H1 (cell line): Measurements from ENCODE around the gene CASQ2. TPM values are rescaled to one million over a fixed set of nuclear protein-coding genes. Genes with fewer than 3 reads are reported as not detected.

Experiments
- BACH1 ChIP-seq: IDR thresholded peaks from 2 replicates; pipeline ENCODE4 v1.6.1; 2012; ENCODE audit warnings: low read length, improper control_type of control experiment
- BCL11A ChIP-seq, 2 experiments: IDR thresholded peaks; one replicate each; pipeline ENCODE4 v1.6.1; 2011; ENCODE audit warnings: low read depth in 2 of 2, low read length in 2 of 2, mild to moderate bottlenecking in 2 of 2
- CREB1 ChIP-seq: IDR thresholded peaks from 2 replicates; pipeline ENCODE4 v1.6.1; 2012; ENCODE audit warnings: inconsistent platforms
- GABPA ChIP-seq: IDR thresholded peaks from 2 replicates; pipeline ENCODE4 v1.6.1; 2011; ENCODE audit warnings: mild to moderate bottlenecking, low read length, moderate library complexity, borderline replicate concordance; ENCODE audit not compliant: insufficient read depth
- HDAC6 ChIP-seq: IDR thresholded peaks from one replicate; pipeline ENCODE4 v1.7.1; 2012; ENCODE audit warnings: low read depth, mild to moderate bottlenecking, inconsistent platforms, low read length, moderate library complexity
- JUND ChIP-seq: IDR thresholded peaks from 2 replicates; pipeline ENCODE4 v1.6.1; 2011; ENCODE audit warnings: mild to moderate bottlenecking, improper control_type of control experiment, low read length
- NANOG ChIP-seq: IDR thresholded peaks from 2 replicates; pipeline ENCODE4 v1.6.1; 2011; ENCODE audit warnings: low read length, low read depth, mild to moderate bottlenecking, inconsistent platforms; ENCODE audit not compliant: insufficient read depth, poor library complexity, severe bottlenecking
- POU5F1 ChIP-seq: IDR thresholded peaks from 2 replicates; pipeline ENCODE4 v1.6.1; 2011; ENCODE audit warnings: low read depth, mild to moderate bottlenecking, low read length, moderate library complexity
- RAD21 ChIP-seq, 2 experiments: IDR thresholded peaks in 1 of 2; conservative IDR thresholded peaks in 1 of 2; 2 replicates each; pipeline ENCODE4 v1.6.1; 2011; ENCODE audit warnings: low read depth in 2 of 2, low read length in 2 of 2, improper control_type of control experiment in 1 of 2, inconsistent platforms in 1 of 2, mild to moderate bottlenecking in 1 of 2, moderate library complexity in 1 of 2
- TBP ChIP-seq: IDR thresholded peaks from 2 replicates; pipeline ENCODE4 v1.6.1; 2011; ENCODE audit warnings: low read depth, low read length, improper control_type of control experiment
- TCF12 ChIP-seq: IDR thresholded peaks from 2 replicates; pipeline ENCODE4 v1.6.1; 2011; ENCODE audit warnings: low read depth, mild to moderate bottlenecking, low read length
- ZNF274 ChIP-seq: IDR thresholded peaks from 2 replicates; pipeline ENCODE4 v1.7.0; 2012; ENCODE audit warnings: low read length, borderline replicate concordance; ENCODE audit errors: extremely low read depth
- polyA plus RNA-seq, 7 experiments: library from polyadenylated mRNA; depleted of rRNA in 3 of 7; stranded (reverse) in 5 of 7; unstranded in 2 of 7; fragments of >200 nt in 5 of 7; fragments of 200-250 nt in 2 of 7; gene quantifications; 1 replicate in 5 of 7; 2 replicates in 1 of 7; 4 replicates in 1 of 7; pipeline versions ENCODE4 v1.2.1 to v1.2.3, GENCODE V29; 2011 to 2013; ENCODE audit warnings: missing spikeins in 2 of 7, mixed read lengths in 2 of 7
- total RNA-seq: library from RNA; stranded (reverse); fragmentation: NEBNext Ultra II Directional; extraction: Animal tissue kit (Norgen Biotek cat#: 25700); gene quantifications from 2 replicates; pipeline ENCODE4 v1.2.1, GENCODE V29; 2021
- TF ChIP-seq, protein P1 (sequence below): fragments of 300-600 bp; sonication (generic); IDR thresholded peaks from 2 replicates; pipeline ENCODE4 v1.7.1; 2012; ENCODE audit warnings: low read length, moderate library complexity, mild to moderate bottlenecking, inconsistent platforms; ENCODE audit not compliant: insufficient replicate concordance

Gene CASQ2
- total and polyA plus RNA-seq, 2 of the 8 experiments (the other 6 are each of a cell fraction or from before 2014, with no cell fraction given), result not detected

DNA sequence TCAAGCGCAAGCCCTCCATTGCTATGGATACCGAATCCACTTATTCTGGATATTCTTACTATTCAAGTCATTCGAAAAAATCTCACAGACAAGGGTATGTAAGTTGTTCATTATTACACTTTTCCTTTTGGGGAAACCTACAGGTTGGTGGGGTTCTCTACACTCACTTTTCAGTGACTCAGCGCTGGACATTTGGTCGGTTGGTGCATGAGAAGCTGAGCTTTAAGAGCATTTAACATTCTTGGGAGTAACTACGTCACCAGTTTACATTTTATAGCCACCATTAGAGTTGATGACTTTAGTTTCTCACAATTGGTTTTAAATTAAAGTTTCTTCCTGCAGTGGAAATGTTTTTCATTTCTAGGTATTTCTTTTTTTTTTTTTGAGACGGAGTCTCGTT is 117.1 kb downstream of the CASQ2 start (continued):
- TF ChIP-seq, protein P1, sequence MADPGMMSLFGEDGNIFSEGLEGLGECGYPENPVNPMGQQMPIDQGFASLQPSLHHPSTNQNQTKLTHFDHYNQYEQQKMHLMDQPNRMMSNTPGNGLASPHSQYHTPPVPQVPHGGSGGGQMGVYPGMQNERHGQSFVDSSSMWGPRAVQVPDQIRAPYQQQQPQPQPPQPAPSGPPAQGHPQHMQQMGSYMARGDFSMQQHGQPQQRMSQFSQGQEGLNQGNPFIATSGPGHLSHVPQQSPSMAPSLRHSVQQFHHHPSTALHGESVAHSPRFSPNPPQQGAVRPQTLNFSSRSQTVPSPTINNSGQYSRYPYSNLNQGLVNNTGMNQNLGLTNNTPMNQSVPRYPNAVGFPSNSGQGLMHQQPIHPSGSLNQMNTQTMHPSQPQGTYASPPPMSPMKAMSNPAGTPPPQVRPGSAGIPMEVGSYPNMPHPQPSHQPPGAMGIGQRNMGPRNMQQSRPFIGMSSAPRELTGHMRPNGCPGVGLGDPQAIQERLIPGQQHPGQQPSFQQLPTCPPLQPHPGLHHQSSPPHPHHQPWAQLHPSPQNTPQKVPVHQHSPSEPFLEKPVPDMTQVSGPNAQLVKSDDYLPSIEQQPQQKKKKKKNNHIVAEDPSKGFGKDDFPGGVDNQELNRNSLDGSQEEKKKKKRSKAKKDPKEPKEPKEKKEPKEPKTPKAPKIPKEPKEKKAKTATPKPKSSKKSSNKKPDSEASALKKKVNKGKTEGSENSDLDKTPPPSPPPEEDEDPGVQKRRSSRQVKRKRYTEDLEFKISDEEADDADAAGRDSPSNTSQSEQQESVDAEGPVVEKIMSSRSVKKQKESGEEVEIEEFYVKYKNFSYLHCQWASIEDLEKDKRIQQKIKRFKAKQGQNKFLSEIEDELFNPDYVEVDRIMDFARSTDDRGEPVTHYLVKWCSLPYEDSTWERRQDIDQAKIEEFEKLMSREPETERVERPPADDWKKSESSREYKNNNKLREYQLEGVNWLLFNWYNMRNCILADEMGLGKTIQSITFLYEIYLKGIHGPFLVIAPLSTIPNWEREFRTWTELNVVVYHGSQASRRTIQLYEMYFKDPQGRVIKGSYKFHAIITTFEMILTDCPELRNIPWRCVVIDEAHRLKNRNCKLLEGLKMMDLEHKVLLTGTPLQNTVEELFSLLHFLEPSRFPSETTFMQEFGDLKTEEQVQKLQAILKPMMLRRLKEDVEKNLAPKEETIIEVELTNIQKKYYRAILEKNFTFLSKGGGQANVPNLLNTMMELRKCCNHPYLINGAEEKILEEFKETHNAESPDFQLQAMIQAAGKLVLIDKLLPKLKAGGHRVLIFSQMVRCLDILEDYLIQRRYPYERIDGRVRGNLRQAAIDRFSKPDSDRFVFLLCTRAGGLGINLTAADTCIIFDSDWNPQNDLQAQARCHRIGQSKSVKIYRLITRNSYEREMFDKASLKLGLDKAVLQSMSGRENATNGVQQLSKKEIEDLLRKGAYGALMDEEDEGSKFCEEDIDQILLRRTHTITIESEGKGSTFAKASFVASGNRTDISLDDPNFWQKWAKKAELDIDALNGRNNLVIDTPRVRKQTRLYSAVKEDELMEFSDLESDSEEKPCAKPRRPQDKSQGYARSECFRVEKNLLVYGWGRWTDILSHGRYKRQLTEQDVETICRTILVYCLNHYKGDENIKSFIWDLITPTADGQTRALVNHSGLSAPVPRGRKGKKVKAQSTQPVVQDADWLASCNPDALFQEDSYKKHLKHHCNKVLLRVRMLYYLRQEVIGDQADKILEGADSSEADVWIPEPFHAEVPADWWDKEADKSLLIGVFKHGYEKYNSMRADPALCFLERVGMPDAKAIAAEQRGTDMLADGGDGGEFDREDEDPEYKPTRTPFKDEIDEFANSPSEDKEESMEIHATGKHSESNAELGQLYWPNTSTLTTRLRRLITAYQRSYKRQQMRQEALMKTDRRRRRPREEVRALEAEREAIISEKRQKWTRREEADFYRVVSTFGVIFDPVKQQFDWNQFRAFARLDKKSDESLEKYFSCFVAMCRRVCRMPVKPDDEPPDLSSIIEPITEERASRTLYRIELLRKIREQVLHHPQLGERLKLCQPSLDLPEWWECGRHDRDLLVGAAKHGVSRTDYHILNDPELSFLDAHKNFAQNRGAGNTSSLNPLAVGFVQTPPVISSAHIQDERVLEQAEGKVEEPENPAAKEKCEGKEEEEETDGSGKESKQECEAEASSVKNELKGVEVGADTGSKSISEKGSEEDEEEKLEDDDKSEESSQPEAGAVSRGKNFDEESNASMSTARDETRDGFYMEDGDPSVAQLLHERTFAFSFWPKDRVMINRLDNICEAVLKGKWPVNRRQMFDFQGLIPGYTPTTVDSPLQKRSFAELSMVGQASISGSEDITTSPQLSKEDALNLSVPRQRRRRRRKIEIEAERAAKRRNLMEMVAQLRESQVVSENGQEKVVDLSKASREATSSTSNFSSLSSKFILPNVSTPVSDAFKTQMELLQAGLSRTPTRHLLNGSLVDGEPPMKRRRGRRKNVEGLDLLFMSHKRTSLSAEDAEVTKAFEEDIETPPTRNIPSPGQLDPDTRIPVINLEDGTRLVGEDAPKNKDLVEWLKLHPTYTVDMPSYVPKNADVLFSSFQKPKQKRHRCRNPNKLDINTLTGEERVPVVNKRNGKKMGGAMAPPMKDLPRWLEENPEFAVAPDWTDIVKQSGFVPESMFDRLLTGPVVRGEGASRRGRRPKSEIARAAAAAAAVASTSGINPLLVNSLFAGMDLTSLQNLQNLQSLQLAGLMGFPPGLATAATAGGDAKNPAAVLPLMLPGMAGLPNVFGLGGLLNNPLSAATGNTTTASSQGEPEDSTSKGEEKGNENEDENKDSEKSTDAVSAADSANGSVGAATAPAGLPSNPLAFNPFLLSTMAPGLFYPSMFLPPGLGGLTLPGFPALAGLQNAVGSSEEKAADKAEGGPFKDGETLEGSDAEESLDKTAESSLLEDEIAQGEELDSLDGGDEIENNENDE, result no peak
- no peak for TF ChIP-seq CREB1
- TF ChIP-seq NANOG, result no peak
- no peak for TF ChIP-seq HDAC6
- TF ChIP-seq POU5F1, result no peak
- TF ChIP-seq GABPA, result no peak
- no peak for TF ChIP-seq RAD21 (IDR thresholded peaks at IDR 0.05 in 1 of 2, conservative IDR thresholded peaks at IDR 0.05 in 1 of 2; ENCODE audit: low read depth in 2 of 2, low read length in 2 of 2)
- no peak for TF ChIP-seq ZNF274
- TF ChIP-seq BCL11A (IDR thresholded peaks at IDR 0.05; ENCODE audit: low read depth in 2 of 2, low read length in 2 of 2), result no peak
- TF ChIP-seq TBP, result no peak
- no peak for TF ChIP-seq BACH1
- TF ChIP-seq JUND, result no peak
- TF ChIP-seq TCF12, result no peak
